Endothelial cell of umbilical vein (primary cell): ENCODE measurements around the gene FHOD3. TPM values are rescaled to one million over a fixed set of nuclear protein-coding genes. Genes with fewer than 3 reads are reported as not detected.

Source experiments
- BruUV-seq: library from RNA; stranded (reverse); fragments of 400-500 nt; replicated peaks from 2 replicates; lab custom pipeline; 2021; lab: Mats Ljungman, UMichigan
- CTCF ChIA-PET: fragments of 300-600, 350-600 bp; sonication (Branson Sonifier 250); formaldehyde crosslinking; loops from one replicate; lab custom pipeline; 2021; ENCODE audit warnings: antibody characterized with exemption, inconsistent platforms; lab: Charles Lee
- POLR2A ChIA-PET: fragments of 300-600, 350-600 bp; sonication (Branson Sonifier 250); formaldehyde crosslinking; loops from one replicate; lab custom pipeline; 2021; ENCODE audit warnings: antibody characterized with exemption, inconsistent platforms; lab: Charles Lee
- DNase-seq: peaks from one replicate; pipeline ENCODE4 v3.0.0-alpha.2; 2011; ENCODE audit warnings: low read depth, low spot score
- FAIRE-seq: peaks from 2 replicates; lab custom pipeline; 2011; peaks lifted over from hg19 to GRCh38; lab: Jason Lieb, UNC
- H2AFZ ChIP-seq: 2 replicates; pipeline ENCODE4 v1.6.0; 2012; ENCODE audit warnings: low read depth, low read length, control low read depth, inconsistent platforms
- H3K27ac ChIP-seq: 2 replicates; pipeline ENCODE4 v1.5.1; 2011; ENCODE audit warnings: low read depth, mild to moderate bottlenecking, control low read depth, low read length, moderate library complexity; ENCODE audit not compliant: insufficient read depth
- H3K27me3 ChIP-seq, 2 experiments: 2 replicates each; pipeline versions ENCODE4 v1.6.0 to v1.6.1; 2011; ENCODE audit warnings: low read length in 2 of 2, mixed read lengths in 1 of 2; ENCODE audit not compliant: control insufficient read depth in 2 of 2, insufficient read depth in 2 of 2
- H3K36me3 ChIP-seq, 2 experiments: 2 replicates in 1 of 2; 3 replicates in 1 of 2; pipeline ENCODE4 v1.5.1; 2011; ENCODE audit warnings: low read length in 2 of 2, mild to moderate bottlenecking in 1 of 2, moderate library complexity in 1 of 2; ENCODE audit not compliant: control insufficient read depth in 2 of 2, insufficient read depth in 2 of 2; ENCODE audit errors: extremely low read depth in 1 of 2
- H3K4me1 ChIP-seq: 3 replicates; pipeline ENCODE4 v1.5.1; 2011; ENCODE audit warnings: mild to moderate bottlenecking, low read length; ENCODE audit not compliant: control insufficient read depth, insufficient read depth; ENCODE audit errors: extremely low read depth
- H3K4me2 ChIP-seq: 2 replicates; pipeline ENCODE4 v1.6.1; 2011; ENCODE audit warnings: low read length, control low read depth, mixed read lengths; ENCODE audit not compliant: insufficient read depth
- H3K4me3 ChIP-seq, 3 experiments: fragments of 200-600 bp in 1 of 3; sonication (generic), shearing (Covaris generic) in 1 of 3; replicated peaks in 1 of 3; 2 replicates each; pipeline ENCODE4 v1.5.1; 2011 to 2016; ENCODE audit warnings: control low read depth in 3 of 3, low read length in 3 of 3, mild to moderate bottlenecking in 2 of 3, inconsistent platforms in 1 of 3, low read depth in 1 of 3, moderate library complexity in 1 of 3; ENCODE audit not compliant: insufficient read depth in 1 of 3
- H3K79me2 ChIP-seq: 2 replicates; pipeline ENCODE4 v1.6.0; 2012; ENCODE audit warnings: low read length, inconsistent platforms; ENCODE audit not compliant: control insufficient read depth, insufficient read depth
- H3K9ac ChIP-seq: replicated peaks from 2 replicates; pipeline ENCODE3; 2011; ENCODE audit warnings: low read length, control low read depth; ENCODE audit not compliant: insufficient read depth; ENCODE audit errors: extremely low read depth
- H3K9me1 ChIP-seq: replicated peaks from 3 replicates; pipeline ENCODE4 v1.6.0; 2011; ENCODE audit warnings: mild to moderate bottlenecking, low read length; ENCODE audit not compliant: control insufficient read depth, insufficient read depth; ENCODE audit errors: extremely low read depth
- H3K9me3 ChIP-seq: replicated peaks from 2 replicates; pipeline ENCODE4 v1.5.1; 2012; ENCODE audit warnings: low read length, inconsistent platforms; ENCODE audit not compliant: control insufficient read depth, insufficient read depth
- H4K20me1 ChIP-seq: replicated peaks from 2 replicates; pipeline ENCODE3; 2011; ENCODE audit warnings: mild to moderate bottlenecking, low read length; ENCODE audit not compliant: control insufficient read depth, insufficient read depth; ENCODE audit errors: extremely low read depth
- EZH2 ChIP-seq: IDR thresholded peaks from 2 replicates; pipeline ENCODE4 v1.6.1; 2012; ENCODE audit warnings: borderline replicate concordance, low read depth, mild to moderate bottlenecking, moderate library complexity, low read length, inconsistent platforms; ENCODE audit not compliant: severe bottlenecking
- FOS ChIP-seq: IDR thresholded peaks from 2 replicates; pipeline ENCODE4 v1.6.1; 2011; ENCODE audit warnings: mild to moderate bottlenecking, low read length, moderate library complexity, borderline replicate concordance; ENCODE audit not compliant: insufficient read depth
- GATA2 ChIP-seq: IDR thresholded peaks from 2 replicates; pipeline ENCODE4 v1.7.0; 2011; ENCODE audit warnings: low read depth, mild to moderate bottlenecking, moderate library complexity, mixed read lengths, low read length; ENCODE audit not compliant: insufficient read length, insufficient read depth
- JUN ChIP-seq: IDR thresholded peaks from 2 replicates; pipeline ENCODE4 v1.6.1; 2011; ENCODE audit warnings: borderline replicate concordance, low read depth; ENCODE audit not compliant: insufficient read length, insufficient read depth
- MYC ChIP-seq: IDR thresholded peaks from one replicate; pipeline ENCODE4 v1.6.1; 2011; ENCODE audit warnings: mild to moderate bottlenecking, low read depth, low read length
- POLR2AphosphoS5 ChIP-seq: IDR thresholded peaks from 2 replicates; pipeline ENCODE4 v1.6.1; 2012; ENCODE audit warnings: low read depth, mild to moderate bottlenecking, control low read depth, low read length, moderate library complexity; ENCODE audit not compliant: insufficient read depth
- dilution Hi-C: fragments of 300-500 bp; cut with MboI; formaldehyde crosslinking; loops from one replicate; pipeline ENCODE4 v1.15.0; 2019; ENCODE audit warnings: low sequenced_read_pairs; ENCODE audit not compliant: extremely low pct_ligation_motif_present
- intact Hi-C: fragments of 100-400 bp; cut with micrococcal nuclease; formaldehyde crosslinking; loops from one replicate; pipeline ENCODE4 v1.10.0; 2022
- polyA plus RNA-seq, 4 experiments: library from polyadenylated mRNA; depleted of rRNA in 3 of 4; stranded (reverse) in 3 of 4; unstranded in 1 of 4; fragments of >200 nt; gene quantifications; 2 replicates each; pipeline versions ENCODE4 v1.2.1 to v1.2.3, GENCODE V29; 2011 to 2012; ENCODE audit warnings: missing spikeins in 1 of 4
- total RNA-seq: library from RNA; stranded (reverse); gene quantifications from 2 replicates; pipeline ENCODE4 v1.2.3, GENCODE V29; 2021
- TF ChIP-seq, protein P1 (sequence below), 2 donors: IDR thresholded peaks; 1 replicate in 1 of 2; 2 replicates in 1 of 2; pipeline ENCODE4 v1.5.1; 2011; ENCODE audit warnings: low read length in 2 of 2, mild to moderate bottlenecking in 2 of 2, moderate library complexity in 2 of 2, control low read depth in 1 of 2, inconsistent platforms in 1 of 2, low read depth in 1 of 2; ENCODE audit not compliant: insufficient read depth in 1 of 2; ENCODE audit errors: extremely low read depth in 1 of 2
- TF ChIP-seq, protein P2 (sequence below): IDR thresholded peaks from 2 replicates; pipeline ENCODE4 v1.6.1; 2011; ENCODE audit not compliant: insufficient read depth, insufficient read length

The FHOD3 gene
- total and polyA plus RNA-seq, 2 donors (not counting 3 experiments of a cell fraction or from before 2014, with no cell fraction given) = 0.06 to 1.5 TPM

DNA sequence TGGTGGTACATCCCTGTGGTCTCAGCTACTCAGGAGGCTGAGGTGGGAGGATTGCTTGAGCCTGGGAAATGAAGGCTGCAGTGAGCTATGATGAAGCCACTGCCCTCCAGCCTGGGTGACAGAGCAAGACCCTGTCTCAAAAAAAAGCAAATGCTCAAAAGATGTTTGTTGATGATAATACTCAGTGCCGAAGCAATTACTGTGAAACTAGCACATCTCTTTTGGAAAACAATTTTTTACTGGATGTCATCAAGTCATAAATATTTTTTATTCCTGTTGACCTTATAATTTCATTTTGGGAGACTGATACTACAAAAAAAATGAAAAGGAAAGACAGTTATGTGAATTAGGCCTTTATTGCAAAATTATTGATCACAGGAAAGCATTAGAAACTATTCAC lies 34.5 kb upstream of the FHOD3 start:
- H3K4me2 ChIP-seq = no peak overlapping the region
- H3K4me3 ChIP-seq = no peak overlapping the region
- H3K4me1 ChIP-seq = no peaks in the 10 kb centered on the region
- H4K20me1 ChIP-seq = no peaks in the 10 kb centered on the region
- H3K27ac ChIP-seq = no peak overlapping the region
- ChIA-PET CTCF (no interaction called here), POLR2A (no interaction called here)
- TF ChIP-seq JUN = no peak
- TF ChIP-seq, protein P1, sequence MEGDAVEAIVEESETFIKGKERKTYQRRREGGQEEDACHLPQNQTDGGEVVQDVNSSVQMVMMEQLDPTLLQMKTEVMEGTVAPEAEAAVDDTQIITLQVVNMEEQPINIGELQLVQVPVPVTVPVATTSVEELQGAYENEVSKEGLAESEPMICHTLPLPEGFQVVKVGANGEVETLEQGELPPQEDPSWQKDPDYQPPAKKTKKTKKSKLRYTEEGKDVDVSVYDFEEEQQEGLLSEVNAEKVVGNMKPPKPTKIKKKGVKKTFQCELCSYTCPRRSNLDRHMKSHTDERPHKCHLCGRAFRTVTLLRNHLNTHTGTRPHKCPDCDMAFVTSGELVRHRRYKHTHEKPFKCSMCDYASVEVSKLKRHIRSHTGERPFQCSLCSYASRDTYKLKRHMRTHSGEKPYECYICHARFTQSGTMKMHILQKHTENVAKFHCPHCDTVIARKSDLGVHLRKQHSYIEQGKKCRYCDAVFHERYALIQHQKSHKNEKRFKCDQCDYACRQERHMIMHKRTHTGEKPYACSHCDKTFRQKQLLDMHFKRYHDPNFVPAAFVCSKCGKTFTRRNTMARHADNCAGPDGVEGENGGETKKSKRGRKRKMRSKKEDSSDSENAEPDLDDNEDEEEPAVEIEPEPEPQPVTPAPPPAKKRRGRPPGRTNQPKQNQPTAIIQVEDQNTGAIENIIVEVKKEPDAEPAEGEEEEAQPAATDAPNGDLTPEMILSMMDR (IDR thresholded peaks at IDR 0.05; ENCODE audit: extremely low read depth in 1 of 2, insufficient read depth in 1 of 2, low read depth in 1 of 2, low read length in 2 of 2) = no peak
- no peak for TF ChIP-seq EZH2
- DNase-seq (no peak), FAIRE-seq (no peak)
- H3K9me1 ChIP-seq = no peaks in the 10 kb centered on the region
- no TSS peak for BruUV-seq
- no peak overlapping the region for H3K9ac ChIP-seq
- no peaks in the 10 kb centered on the region for H3K36me3 ChIP-seq
- intact Hi-C loops = no loop called here
- dilution Hi-C loops = no loop called here
- peaks cover 2 to 5% of the 10 kb centered on the region in 2 experiments for H3K27me3 ChIP-seq
- no peaks in the 10 kb centered on the region for H3K79me2 ChIP-seq
- H2AFZ ChIP-seq = no peak overlapping the region
- H3K9me3 ChIP-seq = no peaks in the 10 kb centered on the region

DNA sequence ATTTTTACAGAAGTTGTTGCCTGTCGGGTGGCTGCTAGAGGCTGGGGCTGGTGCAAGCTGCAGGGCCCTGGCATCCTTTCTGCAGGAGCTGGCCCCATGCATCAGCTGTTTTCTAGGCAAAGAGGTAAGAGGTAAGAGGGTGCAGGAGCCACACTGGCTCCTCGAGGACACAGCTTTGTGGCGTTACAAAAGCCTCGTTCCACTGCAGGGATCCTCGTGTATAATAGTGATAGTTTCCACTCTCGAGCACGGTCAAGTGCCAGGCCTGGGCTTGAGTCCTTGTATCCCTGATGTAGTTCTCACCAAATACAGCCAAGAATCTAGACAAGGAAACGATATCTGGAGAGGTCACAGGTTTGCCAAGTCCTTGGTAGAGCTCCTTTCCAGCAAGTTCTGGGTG lies 33.2 kb upstream of the FHOD3 start:
- Histone ChIP-seq H3K4me3 (no peak overlapping the region), H3K9ac (no peak overlapping the region), H3K4me1 (no peaks in the 10 kb centered on the region), H3K4me2 (no peak overlapping the region), H3K36me3 (no peaks in the 10 kb centered on the region), H3K79me2 (no peaks in the 10 kb centered on the region), H3K9me3 (no peaks in the 10 kb centered on the region), H3K27me3 (peaks cover 2 to 5% of the 10 kb centered on the region in 2 experiments), H2AFZ (no peak overlapping the region), H4K20me1 (no peaks in the 10 kb centered on the region), H3K27ac (no peak overlapping the region), H3K9me1 (no peaks in the 10 kb centered on the region)
- no TSS peak for BruUV-seq
- POLR2A ChIA-PET = no interaction called here
- CTCF ChIA-PET = interaction anchor here (1.1 to 1.8 kb wide), 4 partner anchors 14 to 168 kb away, joined by 3 to 8 read pairs (median 4); no protein-coding TSS in a partner anchor
- dilution Hi-C loops (no loop called here), intact Hi-C loops (no loop called here)
- DNase-seq (no peak), FAIRE-seq (no peak)
- TF ChIP-seq FOS (no peak), POLR2AphosphoS5 (no peak), JUN (no peak), MYC (no peak), GATA2 (no peak), EZH2 (no peak)
- TF ChIP-seq, protein P2, sequence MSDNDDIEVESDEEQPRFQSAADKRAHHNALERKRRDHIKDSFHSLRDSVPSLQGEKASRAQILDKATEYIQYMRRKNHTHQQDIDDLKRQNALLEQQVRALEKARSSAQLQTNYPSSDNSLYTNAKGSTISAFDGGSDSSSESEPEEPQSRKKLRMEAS = no peak
